Measurements from ENCODE around the gene ACVR1. TPM values are rescaled to one million over a fixed set of nuclear protein-coding genes. Genes with fewer than 3 reads are reported as not detected.

Gene ACVR1
- total RNA-seq, 1 experiment from 2014 or later, result 27.6 TPM

GRCh38 chr2:157746234-157746950 lies 129.7 kb downstream of the ACVR1 start:
- ChIA-PET CTCF (no interaction called here), POLR2A (no interaction called here)
- no peaks in the 10 kb centered on the region for H3K4me1 ChIP-seq (ENCODE audit: control insufficient read depth, insufficient read depth, low read length)
- BruUV-seq (replicated peaks), result no TSS peak
- ATAC-seq, result no peak
- TF ChIP-seq TCF7L2 (IDR thresholded peaks at IDR 0.05; ENCODE audit: low read depth, low read length) (no peak), SIN3A (IDR thresholded peaks at IDR 0.05; ENCODE audit: borderline replicate concordance, insufficient read depth, low read depth, low read length) (no peak), REST (IDR thresholded peaks at IDR 0.05; ENCODE audit: insufficient read depth in 1 of 2, low read depth in 2 of 2, low read length in 1 of 2) (no peak), POLR2AphosphoS5 (IDR thresholded peaks at IDR 0.05; ENCODE audit: low read depth, low read length) (no peak)
- TF ChIP-seq, protein P1, sequence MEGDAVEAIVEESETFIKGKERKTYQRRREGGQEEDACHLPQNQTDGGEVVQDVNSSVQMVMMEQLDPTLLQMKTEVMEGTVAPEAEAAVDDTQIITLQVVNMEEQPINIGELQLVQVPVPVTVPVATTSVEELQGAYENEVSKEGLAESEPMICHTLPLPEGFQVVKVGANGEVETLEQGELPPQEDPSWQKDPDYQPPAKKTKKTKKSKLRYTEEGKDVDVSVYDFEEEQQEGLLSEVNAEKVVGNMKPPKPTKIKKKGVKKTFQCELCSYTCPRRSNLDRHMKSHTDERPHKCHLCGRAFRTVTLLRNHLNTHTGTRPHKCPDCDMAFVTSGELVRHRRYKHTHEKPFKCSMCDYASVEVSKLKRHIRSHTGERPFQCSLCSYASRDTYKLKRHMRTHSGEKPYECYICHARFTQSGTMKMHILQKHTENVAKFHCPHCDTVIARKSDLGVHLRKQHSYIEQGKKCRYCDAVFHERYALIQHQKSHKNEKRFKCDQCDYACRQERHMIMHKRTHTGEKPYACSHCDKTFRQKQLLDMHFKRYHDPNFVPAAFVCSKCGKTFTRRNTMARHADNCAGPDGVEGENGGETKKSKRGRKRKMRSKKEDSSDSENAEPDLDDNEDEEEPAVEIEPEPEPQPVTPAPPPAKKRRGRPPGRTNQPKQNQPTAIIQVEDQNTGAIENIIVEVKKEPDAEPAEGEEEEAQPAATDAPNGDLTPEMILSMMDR (IDR thresholded peaks at IDR 0.05), result no peak
- H3K4me3 ChIP-seq (ENCODE audit: low read depth in 2 of 2, low read length in 2 of 2), result no peak overlapping the region
- in situ Hi-C loops (cut with HindIII; ENCODE audit: low pct_unique_long_range_greater_than_20kb, low sequenced_read_pairs) (no loop called here), intact Hi-C loops (cut with micrococcal nuclease; ENCODE audit: unreplicated experiment) (no loop called here)
- DNase-seq (ENCODE audit: low read depth, low spot score), result no peak
- H3K27me3 ChIP-seq (ENCODE audit: control insufficient read depth, insufficient read depth, low read length), result no peaks in the 10 kb centered on the region
- H3K36me3 ChIP-seq (ENCODE audit: control insufficient read depth, insufficient read depth, low read length), result no peaks in the 10 kb centered on the region; the same call in 1 of the 2 replicates
- no peak overlapping the region for H3K27ac ChIP-seq (ENCODE audit: low read length)
- H3K9me3 ChIP-seq (ENCODE audit: control insufficient read depth, insufficient read depth, low read depth, low read length), result no peaks in the 10 kb centered on the region

DNA sequence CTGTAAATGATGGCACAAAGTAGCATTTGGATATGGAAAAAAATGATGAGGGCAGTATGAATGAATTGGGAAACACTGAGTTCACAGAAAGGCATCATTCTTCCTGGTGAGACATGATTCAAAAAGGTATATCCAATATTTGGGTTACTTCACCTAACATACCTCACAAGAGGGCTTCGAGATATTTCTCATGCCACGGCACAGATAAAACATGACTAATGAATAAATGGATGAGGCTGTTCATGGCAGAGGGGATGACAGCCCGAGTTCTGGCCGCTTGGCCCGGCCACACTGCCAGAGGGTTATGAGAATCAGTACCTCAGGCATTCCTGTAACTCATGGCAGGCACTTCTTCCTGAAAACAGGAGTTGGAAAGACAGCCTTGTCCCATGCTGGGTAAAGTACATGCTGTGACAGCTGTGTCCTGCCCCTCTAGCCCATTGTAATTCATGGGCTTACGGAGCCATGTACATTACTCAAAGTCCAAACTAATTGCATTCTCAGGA lies 131.5 kb downstream of the ACVR1 start:
- no peaks in the 10 kb centered on the region for H3K4me1 ChIP-seq (ENCODE audit: control insufficient read depth, insufficient read depth, low read length)
- ATAC-seq (no peak), DNase-seq (ENCODE audit: low read depth, low spot score) (no peak)
- intact Hi-C loops (cut with micrococcal nuclease; ENCODE audit: unreplicated experiment) (no loop called here), in situ Hi-C loops (cut with HindIII; ENCODE audit: low pct_unique_long_range_greater_than_20kb, low sequenced_read_pairs) (no loop called here)
- H3K4me3 ChIP-seq (ENCODE audit: low read depth in 2 of 2, low read length in 2 of 2), result no peak overlapping the region
- H3K9me3 ChIP-seq (ENCODE audit: control insufficient read depth, insufficient read depth, low read depth, low read length), result no peaks in the 10 kb centered on the region
- ChIA-PET CTCF (no interaction called here), POLR2A (no interaction called here)
- no peaks in the 10 kb centered on the region; the same call in 1 of the 2 replicates for H3K36me3 ChIP-seq (ENCODE audit: control insufficient read depth, insufficient read depth, low read length)
- BruUV-seq (replicated peaks), result no TSS peak
- H3K27ac ChIP-seq (ENCODE audit: low read length), result no peak overlapping the region
- TF ChIP-seq REST (IDR thresholded peaks at IDR 0.05; ENCODE audit: insufficient read depth in 1 of 2, low read depth in 2 of 2, low read length in 1 of 2), result no peak
- no peak for TF ChIP-seq TCF7L2 (IDR thresholded peaks at IDR 0.05; ENCODE audit: low read depth, low read length)
- TF ChIP-seq POLR2AphosphoS5 (IDR thresholded peaks at IDR 0.05; ENCODE audit: low read depth, low read length), result no peak
- TF ChIP-seq, protein P1 (IDR thresholded peaks at IDR 0.05), result no peak
- no peak for TF ChIP-seq SIN3A (IDR thresholded peaks at IDR 0.05; ENCODE audit: borderline replicate concordance, insufficient read depth, low read depth, low read length)
- H3K27me3 ChIP-seq (ENCODE audit: control insufficient read depth, insufficient read depth, low read length), result no peaks in the 10 kb centered on the region

All from Panc1 (cell line).